NCI-H1436 (cell line): ENCODE measurements around the gene ABTB2.
A peak's percentile ranks its signal among the peaks of the same experiment; 100 is the strongest.
"Not testable (repeated sequence)": the region's sequence is repeated elsewhere in the genome, so short reads cannot be mapped to it uniquely, and the experiment has no call there.

ENCODE experiments used
- DNase-seq: peaks from one replicate; lab custom pipeline; 2025; lab: John Stamatoyannopoulos, UW

ABTB2 gene

DNA sequence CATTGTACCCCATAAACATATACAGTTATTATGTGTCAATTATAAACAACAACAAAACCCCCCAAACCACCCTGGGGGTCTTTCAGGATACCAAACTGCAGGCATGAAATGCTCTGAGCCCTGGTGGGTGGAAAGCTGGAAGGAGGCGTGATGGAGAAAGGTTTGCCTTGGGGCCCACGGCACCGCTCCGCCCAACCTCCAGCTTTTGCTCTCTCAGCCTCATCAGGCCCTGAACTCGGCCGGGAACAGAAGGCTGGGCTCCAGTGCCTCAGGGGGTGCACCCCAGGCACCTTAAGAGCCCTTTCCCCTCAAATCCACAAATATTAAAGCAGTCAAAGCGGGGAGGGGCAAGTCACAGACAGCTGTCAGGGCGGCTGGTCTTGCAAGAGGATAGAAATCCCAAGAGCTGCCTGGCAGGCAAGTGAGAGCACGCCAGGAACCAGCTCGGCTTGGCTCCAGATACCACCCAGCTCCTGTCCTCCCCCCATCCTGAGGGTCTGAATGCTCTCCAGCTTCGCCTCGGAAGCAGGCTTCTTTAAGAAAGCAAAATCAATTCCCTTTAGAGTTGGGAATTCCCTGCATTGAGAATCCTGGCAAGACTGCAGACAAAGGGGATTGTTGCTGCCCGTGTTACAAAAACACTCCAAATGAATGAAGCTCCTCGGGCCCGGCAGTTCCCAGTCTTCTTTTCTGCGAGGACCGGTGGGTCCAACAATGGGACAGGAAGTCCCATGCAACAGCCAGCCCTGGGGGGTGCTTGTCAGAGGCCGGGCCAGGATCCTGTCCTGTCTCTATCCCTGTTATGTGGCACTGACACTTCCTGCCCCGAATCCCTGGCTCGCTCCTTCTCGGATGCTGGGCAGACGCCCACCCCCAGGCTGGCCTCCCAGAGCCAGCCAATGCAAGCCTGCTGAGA is 171.6 kb downstream of the ABTB2 start:
- no peak for DNase-seq

DNA sequence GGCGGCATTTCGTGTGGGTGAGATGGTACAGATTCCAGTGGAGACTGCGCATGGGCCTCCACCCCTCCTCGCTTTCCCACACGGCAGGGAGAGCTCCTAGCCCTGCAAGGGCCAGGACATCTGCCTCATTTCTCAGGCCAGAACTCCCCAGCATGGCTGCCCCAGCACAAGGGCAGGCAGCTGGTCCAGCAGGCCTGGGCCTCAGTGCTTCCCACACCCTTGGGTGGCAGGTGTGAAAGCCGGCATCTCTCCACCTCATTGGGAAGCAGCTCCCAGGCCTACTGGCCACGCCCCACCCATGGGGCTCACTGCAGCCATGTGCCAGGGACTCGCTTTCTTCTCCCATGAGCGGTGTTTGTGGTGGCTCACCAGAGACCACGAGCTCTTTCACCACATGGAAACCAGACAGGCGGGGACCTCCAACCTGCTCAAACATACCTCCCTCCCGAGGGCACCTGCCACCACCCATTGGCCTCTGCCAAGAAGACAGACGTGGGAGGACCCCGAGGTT is 173.2 kb downstream of the ABTB2 start:
- no peak for DNase-seq

DNA sequence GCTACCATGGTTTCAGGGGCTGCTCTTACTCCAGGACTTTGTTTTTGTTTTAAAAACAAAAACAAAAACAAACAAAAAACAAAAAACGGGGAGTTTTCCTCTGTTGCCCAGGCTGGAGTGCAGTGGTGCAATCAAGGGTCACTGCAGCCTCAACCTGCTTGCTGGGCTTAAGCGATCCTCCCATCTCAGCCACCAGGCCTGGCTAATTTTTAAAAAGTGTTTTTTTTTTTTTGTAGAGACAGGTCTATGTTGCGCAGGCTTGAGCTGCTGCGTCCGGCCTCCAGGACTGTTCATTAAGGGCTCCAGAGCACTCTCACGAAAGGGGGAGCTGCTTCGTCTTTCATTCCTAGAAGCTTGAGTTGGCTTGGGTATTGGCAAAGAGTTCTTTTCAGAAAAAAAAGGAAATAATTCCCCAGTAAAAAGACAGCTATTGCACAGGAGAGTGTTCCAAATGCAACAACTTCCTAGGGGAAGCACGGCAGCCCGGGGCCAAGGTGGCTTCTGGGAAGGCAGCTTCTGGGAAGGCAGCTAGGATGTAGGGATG is 173.9 kb downstream of the ABTB2 start:
- DNase-seq = no peak

DNA sequence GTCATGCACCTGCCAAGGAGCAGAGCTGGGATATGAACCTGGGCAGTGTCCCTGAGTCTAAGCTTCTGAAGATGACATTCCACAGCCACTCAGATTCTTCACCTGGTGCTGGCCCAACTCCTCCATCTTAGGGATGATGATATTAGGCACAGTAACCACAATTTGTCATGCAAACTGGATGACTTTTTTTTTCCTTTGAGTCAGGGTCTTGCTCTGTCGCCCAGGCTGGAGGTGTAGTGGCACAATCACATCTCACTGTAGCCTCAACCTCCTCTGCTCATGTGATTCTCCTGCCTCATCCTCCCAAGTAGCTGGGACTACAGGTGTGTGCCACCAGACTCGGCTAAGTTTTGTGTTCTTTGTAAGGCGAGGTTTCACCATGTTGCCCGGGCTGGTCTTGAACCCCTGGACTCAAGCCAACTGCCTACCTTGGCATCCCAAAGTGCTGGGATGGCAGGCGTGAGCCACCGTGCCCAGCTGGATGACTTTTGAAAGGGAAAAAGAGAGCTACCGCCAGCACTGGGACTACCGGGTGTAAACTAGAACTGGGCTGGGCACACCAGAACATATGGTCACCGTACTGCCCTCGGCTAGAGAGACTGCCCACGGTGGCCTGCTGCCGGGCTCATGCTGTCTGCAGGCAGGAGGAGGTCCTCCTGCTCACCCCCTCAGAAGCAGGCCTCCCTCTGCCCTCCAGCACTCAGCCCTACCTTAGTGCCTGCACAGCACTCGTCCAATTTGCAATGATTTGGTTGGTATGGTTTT is 174.7 kb downstream of the ABTB2 start:
- no peak for DNase-seq

DNA sequence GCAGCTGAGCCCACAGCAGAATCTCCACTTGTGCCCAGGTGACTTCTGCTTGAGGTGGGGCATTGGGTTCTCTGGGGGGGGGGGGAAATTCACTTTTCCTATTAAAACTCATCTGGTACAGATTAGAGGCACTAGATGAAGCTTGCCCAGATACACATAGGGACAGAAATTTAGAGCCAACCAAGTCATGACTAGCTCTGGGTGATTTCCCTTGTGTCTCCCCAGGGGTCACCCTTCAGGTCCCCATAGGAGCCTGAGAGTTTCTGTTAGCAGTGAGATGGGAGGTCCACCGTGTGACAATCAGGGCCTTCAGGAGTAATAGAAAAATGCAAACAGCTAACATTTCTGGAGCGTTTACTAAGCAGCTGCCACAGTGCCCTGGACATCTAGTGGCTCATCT is 175.4 kb downstream of the ABTB2 start:
- no peak for DNase-seq

DNA sequence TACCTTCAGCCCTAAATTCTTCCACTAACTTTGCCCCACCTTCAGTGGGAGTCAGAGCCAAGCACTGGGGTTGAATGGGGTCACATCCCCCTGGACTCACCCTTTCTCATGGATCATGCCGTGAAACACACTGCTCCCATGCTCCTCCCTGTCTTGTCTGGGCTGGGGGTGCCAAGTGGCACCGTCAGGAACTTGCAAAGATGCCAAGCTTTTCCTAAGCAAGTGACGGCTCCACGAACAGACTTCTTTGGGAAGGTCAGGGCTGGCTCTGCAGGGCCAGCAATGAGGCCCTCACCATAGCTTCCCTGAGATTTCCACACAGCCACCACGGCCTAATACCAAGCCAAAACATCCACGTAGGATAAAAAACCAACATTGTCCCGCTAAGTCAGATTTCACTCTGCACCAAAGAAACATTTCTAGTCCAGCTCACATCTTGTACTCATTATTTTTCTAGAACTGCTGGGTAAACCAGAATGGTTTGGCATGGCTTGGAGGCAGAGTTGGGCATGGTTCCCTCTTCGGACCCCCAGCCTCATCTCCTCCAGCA is 175.9 kb downstream of the ABTB2 start:
- DNase-seq = no peak

DNA sequence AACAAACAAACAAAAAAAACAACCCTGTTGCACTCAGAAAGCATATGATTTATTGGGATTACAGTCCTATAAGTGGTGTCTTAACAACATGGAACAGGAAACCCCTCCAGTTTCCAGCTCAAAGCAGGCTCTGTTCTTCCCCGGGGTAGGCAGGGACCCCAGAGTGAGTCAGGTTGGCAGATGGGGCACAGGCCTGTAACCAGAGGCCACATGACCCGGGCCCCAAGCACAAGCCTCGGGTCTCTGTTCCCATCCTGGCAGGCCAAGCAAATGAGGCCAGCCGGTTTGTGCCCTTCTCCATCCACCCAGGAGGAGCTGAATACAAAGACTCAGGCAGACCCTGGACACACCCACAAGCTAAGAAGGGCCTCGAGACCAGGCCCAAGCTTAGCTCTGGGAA is 176.6 kb downstream of the ABTB2 start:
- DNase-seq = no peak

DNA sequence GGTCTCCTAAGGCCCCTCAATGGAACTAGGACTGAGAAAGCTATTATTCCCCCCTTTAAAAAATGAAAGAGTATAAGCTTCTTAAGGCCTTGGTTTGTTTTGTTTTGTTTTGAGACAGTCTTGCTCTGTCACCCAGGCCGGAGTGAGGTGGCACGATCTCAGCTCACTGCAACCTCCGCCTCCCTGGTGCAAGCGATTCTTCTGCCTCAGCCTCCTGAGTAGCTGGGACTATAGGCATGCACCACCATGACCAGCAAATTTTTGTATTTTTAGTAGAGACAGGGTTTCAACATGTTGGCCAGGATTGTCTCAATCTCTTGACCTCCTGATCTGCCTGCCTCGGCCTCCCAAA is 177.0 kb downstream of the ABTB2 start:
- DNase-seq = not testable (repeated sequence)

DNA sequence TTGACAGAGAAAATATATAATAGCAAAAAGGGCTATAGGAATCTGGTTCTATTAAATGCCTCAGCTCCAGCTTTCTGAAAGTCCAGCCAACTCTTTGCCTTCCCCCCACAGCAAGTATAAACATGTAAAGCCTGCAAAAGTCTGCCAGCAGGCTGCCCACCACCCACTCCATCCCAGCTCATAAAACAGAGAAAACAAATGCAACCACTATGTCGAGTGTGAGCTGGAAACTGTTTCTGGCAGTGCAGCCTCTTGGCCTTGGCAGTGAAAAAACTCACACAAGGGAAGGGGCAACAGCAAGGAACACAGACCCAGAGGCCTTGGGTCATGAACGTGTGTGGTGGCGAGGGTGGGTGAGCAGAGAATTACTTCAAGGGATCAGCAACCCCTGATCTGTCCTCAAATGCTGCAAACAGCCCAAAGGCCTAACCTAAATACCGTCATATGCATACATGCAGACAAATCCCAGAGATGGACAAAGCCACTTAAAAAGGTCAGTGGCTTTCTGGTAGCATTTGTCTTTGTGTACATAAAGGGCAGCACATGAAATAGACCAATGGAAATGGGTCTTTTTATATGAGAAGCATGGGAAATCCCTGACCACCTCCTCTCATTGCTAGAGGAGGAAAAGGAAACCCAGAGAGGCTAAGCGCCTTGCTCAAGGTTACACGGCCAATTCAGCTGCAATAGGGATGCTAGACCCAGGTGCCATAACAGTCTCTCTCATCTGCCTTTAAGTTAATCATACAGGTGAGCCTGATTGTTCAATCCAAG is 177.6 kb downstream of the ABTB2 start:
- no peak for DNase-seq

DNA sequence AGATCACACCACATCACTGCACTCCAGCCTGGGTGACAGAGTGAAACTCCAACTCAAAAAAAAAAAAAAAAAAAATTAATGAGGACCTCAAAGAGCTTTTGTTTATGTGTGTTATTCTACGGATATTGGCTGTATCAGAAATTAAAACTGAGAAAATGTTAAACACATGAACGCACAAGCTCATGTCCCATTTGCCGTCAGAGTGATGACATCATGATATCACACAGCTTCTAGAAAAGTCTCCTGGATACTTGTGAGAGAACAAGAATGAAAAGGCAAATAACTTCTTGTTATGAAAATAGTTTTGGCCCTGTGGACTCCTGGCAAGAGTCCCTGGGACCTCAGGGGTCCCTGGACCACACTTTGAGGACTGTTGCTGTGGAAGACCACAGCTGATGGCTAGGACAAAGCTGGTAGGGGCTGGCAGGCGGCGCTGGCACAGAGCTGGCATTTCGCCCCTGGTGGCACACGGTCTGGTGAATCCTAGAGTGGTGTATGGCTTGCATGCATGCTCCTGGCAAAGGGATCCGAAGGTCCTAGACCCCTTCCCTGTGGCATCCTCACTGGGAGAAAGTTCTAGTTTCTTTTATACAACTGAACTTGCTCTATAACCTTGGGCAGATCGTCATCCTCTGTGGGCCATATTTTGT is 178.7 kb downstream of the ABTB2 start:
- DNase-seq = no peak

DNA sequence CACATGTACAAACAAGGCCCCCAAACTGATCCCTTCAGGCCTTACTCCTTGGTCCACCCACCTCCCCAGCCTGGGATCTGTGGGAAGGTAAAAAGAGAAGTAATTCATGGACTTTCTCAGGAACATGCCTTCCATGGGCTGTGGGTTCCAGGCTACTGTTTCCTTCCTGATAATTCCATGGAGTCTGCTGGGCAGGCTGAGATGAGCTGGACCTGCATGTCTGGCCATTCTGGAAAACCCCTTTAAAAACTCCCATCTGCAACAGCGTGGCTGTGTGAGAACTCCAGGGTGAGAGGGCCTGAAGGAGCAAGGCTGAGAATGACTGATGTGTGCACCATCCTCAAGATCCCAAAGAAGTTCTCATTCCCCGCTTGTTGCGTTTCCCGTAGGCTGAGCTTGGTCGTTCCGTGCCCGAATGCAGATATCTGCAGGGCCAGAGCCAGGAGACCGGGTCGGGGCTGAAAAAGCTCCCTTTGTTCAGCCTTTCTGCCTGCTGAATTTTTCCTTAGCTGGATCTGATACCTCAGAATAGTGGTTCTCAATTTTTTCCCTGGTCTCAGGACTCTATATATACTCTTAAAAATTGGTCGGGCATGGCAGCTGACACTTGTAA is 179.5 kb downstream of the ABTB2 start:
- DNase-seq = no peak

DNA sequence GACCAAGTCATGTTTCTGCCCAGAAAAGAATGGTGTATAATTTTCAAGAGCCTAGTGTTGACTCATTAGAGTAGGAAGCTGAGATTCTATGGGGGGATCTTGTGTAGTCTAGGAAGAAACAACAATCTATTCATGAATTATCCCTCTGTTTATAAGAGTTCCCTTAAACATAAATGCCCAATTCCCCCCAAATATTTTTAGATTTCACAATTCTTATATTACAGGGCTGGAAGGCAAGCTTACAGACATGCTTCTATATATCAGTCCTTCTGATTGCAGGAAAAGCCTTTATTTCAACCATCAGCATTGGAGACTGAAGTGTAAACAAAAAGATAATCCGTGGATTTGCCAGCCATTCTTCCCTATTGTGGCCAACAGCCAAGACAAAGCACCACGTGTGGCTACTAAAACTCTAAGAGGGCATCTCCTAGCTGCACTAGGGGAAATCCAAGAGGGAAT is 181.0 kb downstream of the ABTB2 start:
- DNase-seq = no peak

DNA sequence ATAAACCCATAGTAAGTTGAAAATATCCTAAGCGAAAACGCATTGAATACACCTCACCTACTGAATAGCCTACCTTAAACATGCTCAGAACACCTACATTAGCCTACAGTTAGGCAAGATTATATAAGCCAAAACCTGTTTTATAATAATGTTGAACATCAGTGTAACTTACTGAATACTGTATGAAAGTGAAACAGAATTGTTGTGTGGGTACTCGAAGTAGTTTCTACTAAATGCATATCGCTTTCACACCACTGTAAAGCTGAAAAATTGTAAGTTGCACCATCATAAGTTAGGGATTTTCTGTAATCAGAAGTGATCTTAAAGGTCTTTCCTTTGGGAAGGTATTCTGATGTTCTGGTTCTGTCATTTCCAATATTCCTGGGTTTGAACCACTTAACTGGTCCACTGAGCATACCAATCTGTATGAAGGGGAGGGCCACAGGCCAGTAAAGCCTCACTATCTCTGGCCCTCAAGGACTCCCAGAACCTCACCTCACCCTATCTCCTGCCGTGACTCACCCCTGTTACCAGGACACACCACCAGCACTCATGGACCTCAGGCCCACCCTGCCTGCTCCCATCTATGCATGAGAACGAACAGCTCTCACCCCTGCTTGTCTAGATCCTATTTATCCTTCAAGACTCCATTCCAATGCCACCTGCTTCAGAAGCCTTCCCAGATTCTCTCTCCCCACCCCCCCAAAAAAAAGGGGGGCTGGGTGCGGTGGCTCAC is 182.4 kb downstream of the ABTB2 start:
- no peak for DNase-seq

DNA sequence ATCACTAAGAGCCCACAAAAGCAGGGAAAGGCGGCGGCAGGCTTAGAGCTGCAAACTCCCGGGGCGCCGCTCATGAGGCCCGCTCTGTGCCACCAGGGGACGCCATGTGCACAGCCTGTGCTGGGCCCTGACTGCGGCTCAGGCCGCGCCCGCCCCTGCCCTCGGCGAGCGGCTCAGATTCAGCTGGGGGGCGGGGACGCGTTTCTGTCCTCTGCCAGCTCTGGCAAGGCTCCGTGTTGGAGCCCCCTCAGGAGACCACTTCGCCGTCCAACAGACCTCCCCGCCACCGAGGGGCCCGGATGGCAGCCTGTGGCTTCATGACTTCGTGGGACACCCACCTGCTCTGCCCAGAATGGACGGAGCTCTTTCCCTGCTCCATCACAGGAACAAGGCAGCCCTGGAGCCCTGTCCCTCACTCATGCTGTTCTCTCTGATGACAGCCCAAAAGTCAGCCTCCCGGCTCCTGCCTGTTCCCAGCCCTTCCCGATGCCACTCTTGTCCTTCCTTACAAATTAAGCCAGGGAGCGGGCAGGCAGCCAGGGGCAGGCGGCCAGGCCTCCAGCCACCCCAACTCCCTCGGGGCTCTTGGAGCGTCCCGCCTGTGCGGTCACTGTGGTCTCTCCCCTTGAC is 183.3 kb downstream of the ABTB2 start:
- peak; percentile 74 for DNase-seq

DNA sequence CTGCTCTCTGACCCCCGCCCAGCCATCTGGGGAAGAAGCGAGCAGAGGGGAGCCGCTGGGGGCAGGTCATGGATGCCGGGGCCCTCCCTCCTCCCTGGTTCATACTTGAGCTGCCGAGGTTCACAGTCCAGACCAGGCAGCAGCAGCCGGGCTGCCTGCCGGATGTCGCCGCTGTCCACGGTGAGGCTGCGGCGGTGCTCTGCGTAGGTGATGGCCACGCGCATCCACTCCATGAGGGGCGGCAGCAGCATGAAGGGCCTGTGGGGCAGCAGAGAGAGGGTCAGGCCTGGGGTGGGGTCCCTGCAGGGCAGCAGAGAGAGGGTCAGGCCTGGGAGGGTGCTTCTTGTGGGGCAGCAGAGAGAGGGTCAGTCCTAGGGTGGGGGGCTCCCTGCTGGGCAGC is 184.8 kb downstream of the ABTB2 start:
- no peak for DNase-seq

DNA sequence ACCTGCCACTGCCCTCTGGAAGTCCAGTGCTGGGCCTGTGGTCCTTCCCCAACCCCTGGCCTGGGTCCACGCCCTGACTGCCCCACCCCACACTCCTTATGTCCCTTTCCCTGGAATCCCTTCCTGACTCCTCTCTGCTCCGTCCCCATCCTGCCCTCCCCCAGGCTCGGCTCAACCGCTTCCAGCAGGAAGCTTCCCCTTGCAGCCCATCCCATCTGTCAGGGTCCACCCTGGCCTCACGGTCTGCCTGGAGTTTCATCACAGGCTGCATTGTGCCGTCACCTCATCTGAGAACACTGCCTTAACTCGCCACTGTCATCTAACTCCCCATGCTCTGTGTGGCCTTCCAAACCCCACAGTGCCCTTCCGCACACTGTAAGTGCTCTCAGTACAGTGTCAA is 188.1 kb downstream of the ABTB2 start:
- no peak for DNase-seq

DNA sequence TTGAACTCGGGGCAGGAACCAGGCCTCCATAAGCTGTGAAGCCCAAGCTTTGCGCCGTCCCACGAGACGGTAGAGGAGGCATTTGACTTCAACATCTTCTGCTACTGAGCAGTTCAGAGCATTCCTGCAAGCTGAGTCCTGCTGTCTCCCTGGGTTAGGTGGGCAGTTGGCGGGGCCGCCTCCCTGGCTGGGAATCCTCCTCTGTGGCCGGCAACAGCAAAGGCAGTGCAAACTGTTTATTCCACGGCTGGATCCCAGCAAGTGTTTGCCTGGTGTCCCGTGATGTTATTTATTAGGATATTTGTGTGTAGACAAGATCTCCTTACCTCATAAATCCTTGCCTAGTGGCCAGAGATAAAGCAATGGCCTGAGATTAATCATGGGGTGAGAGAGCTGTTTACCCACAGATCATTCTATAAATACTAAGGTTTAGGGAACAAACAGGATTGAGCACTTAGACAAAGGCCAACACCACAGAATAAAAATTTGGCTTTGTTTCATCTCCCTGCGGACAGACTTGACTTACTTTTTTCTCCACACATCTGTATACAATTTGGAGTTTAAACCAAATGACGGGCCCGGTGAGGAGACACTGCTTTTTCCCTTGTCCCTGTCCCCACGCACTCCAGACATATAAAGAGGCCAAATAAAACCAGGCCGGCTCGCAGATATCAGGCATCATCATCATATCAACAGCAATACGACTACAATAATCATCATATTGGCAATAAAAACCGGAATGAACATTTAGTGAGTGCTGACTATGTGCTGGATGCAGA is 189.0 kb downstream of the ABTB2 start:
- no peak for DNase-seq

DNA sequence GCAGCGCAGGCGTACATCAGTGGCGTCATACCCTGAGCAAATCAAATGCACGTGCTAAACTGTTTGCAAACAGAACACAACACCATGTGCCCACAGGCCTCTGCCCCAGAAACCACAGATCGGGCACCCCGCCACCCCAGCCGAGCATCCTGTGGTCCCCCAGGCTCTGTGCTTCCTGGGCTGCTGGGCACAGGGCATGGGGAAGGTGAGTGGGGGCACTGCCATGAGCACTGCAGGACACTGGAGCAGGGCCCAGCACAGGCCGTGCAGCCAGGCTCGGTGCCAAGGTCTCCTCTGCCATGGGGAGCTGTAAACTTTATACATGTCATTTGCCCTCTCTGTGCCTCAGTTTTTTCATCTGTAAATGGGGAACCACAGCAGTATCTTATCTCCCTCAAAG is 189.8 kb downstream of the ABTB2 start:
- no peak for DNase-seq
